ENCODE results near the gene PTTG1.
"Not testable (repeated sequence)": the region's sequence is repeated elsewhere in the genome, so short reads cannot be mapped to it uniquely, and the experiment has no call there.

PTTG1 gene

DNA sequence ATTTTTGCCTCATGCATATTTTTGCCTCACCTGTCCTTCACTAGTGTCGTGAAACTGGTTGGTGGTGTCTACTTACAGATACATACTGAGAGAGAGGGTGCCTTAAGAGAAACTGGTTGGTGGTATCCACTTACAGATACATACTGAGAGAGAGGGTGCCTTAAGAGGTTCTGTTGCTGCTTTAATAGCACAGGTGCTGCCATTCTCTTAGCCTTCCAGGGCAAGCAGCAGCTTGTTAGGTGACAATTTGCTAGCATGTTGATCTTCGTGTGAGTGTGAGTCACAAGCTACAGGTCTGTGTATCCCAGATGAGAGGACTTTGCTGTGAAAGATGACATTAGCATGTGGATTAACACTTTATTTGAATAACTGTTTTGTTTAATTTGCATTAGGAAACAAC, 1.4 kb downstream of the PTTG1 start:
- no peak for DNase-seq (ENCODE audit: low read depth)

DNA sequence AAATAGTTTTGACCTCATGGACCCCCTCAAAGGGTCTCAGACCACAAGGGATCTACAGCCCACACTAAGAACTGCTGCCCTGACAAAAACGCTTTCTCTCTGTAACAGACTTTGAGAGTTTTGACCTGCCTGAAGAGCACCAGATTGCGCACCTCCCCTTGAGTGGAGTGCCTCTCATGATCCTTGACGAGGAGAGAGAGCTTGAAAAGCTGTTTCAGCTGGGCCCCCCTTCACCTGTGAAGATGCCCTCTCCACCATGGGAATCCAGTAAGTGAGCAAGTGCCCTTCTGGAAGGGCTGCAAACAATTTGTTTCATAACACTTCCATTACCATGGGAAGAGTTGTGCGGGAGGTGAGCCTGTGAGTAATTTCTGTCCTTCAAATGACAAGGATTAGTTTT, 6.0 kb downstream of the PTTG1 start:
- no peak for DNase-seq (ENCODE audit: low read depth)

DNA sequence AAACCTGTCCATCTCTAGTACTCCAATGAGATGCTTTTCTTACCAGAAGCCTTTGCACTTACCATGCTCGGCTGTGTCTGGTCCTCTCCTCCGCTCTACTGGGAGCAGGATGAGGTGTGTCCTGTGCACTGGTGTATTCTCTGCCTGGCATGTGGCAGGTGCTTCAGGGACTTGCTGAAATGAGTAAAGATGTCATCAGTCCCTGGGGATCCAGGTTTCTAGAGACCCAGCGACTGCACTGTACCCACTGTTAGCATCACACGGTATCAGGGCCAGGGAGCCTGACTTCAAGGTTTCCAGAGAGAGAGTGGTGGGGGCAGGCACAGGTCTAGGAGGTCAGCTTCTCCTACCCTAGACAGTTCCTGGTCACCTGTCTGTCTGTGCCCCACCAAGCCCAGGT, 10.5 kb downstream of the PTTG1 start:
- no peak for DNase-seq (ENCODE audit: low read depth)

GRCh38 chr5:160432787-160433186, 11.1 kb downstream of the PTTG1 start:
- DNase-seq (ENCODE audit: low read depth) = no peak

GRCh38 chr5:160434022-160434531, 12.4 kb downstream of the PTTG1 start:
- no peak for DNase-seq (ENCODE audit: low read depth)

GRCh38 chr5:160435532-160435931, 13.9 kb downstream of the PTTG1 start:
- no peak for DNase-seq (ENCODE audit: low read depth)

DNA sequence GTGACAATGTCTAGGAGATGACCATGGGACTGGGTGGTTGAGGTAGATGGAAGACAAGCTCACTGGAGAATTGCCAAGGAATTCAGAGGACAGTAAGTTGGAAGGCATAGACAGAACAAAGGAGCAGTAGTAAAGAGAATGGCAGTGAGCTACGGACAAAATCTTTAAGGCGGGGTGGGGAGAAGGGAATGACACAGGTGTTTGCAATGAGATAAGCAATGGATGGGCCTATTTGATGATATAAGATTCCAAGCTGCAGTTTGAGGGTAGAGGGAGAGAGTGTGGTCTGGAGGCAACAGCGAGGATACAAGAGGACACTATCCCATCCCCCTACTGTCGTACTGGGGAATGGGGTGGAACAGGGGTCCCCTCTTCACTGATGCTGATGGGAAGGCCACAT, 14.4 kb downstream of the PTTG1 start:
- no peak for DNase-seq (ENCODE audit: low read depth)

DNA sequence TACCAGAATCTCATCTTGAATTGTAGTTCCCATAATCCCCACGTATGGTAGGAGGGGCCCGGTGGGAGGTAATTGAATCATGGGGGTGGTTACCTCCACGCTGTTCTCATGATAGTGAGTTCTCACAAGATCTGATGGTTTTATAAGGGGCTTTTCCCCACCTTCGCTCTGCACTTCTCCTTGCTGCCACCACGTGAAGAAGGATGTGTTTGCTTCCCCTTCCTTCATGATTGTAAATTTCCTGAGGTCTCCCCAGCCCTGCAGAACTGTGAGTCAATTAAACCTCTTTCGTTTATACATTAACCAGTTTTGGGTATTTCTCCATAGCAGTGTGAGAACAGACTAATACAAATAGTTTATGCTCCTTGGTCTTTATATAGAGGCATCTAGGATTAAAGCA, 15.0 kb downstream of the PTTG1 start:
- not testable (repeated sequence) for DNase-seq (ENCODE audit: low read depth)

GRCh38 chr5:160437271-160437670, 15.6 kb downstream of the PTTG1 start:
- no peak for DNase-seq (ENCODE audit: low read depth)

GRCh38 chr5:160438316-160439204, 16.9 kb downstream of the PTTG1 start:
- DNase-seq (ENCODE audit: low read depth) = peak; percentile 26

GRCh38 chr5:160439205-160439600, 17.5 kb downstream of the PTTG1 start:
- peak; percentile 82 for DNase-seq (ENCODE audit: low read depth)

- no peak for DNase-seq (ENCODE audit: low read depth)
Measured at GRCh38 chr5:160441311-160441781, 19.7 kb downstream of the PTTG1 start.

GRCh38 chr5:160442824-160443431, 21.3 kb downstream of the PTTG1 start:
- DNase-seq (ENCODE audit: low read depth) = no peak

GRCh38 chr5:160444407-160444806, 22.8 kb downstream of the PTTG1 start:
- no peak for DNase-seq (ENCODE audit: low read depth)

GRCh38 chr5:160445132-160445531, 23.5 kb downstream of the PTTG1 start:
- no peak for DNase-seq (ENCODE audit: low read depth)

- DNase-seq (ENCODE audit: low read depth) = no peak
Measured at GRCh38 chr5:160445751-160446150, 24.1 kb downstream of the PTTG1 start.

GRCh38 chr5:160448886-160449285, 27.2 kb downstream of the PTTG1 start:
- DNase-seq (ENCODE audit: low read depth) = no peak

DNA sequence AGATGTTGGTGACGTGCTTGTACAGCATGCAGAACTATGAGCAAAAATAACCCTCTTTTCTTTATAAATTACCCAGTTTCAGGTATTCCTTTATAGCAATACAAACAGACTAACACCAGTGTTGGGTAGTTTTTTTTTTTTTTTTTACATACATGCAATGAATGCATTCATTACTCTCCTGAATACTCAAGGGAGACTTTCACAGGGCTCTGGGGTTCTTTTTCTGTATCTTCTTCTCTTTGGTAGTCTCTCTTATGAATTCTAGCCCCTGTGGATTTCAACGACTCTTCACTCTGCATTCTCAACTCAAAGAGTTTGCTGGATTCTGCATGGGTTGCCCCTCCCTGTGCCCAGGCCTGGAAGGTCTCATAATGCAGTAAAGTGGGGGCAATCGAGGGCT, 27.8 kb downstream of the PTTG1 start:
- DNase-seq (ENCODE audit: low read depth) = no peak

GRCh38 chr5:160450164-160450932, 28.7 kb downstream of the PTTG1 start:
- DNase-seq (ENCODE audit: low read depth) = no peak

DNA sequence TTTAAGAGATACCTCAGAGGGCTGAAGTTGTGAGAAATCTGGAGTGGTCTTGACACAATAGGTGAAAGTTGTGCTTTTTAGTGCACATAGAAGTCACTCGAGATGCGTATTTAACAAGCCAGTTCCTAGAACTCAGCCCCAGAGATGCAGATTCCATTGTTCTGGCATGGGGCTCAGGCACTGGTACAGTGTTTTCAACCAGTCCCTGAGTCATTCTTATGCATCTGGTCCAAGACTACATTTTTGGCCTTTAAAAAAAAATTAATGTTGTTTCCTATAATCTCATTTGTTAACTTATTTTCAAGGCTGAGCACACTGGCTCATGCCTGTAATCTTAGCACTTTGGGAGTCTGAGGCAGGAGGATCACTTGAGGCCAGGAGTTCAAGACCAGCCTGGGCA, 29.6 kb downstream of the PTTG1 start:
- DNase-seq (ENCODE audit: low read depth) = no peak

DNA sequence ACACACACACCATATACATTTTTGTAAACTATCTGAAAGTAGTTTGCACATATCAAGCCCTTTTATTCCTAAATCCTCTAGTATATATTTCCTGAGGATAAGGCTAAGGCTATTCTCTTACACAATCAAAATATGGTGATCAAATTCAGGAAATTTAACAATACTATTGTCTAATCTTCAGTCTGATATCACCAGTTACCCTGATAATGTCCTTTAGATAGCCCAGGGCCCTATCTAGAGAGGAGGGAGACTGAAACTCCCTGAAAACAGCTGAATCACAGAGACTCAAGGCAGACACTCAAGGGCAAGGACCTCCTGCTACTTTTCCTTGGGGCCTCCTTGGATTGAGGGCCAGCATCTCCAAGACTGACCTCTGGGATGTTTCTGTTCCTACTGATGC, 30.4 kb downstream of the PTTG1 start:
- DNase-seq (ENCODE audit: low read depth) = no peak

DNA sequence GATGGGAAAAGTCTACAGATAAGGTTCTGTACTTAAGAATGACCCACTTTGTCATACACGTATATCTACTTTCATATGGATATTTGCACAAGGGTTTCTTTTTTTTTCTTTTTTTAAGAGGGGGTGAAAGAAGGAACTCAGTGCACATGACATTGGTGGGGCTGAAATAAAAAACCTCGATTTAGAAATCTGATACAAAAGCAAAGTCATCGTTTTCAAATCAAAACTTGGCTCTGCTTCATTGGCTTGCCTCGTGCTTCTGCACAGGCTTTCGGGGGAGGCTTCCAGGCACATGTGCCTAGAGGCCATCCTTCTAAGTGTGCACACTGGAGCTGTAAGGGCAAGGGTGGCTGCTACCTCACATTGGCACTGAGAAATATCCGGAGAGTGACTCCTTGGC, 31.1 kb downstream of the PTTG1 start:
- DNase-seq (ENCODE audit: low read depth) = no peak

DNA sequence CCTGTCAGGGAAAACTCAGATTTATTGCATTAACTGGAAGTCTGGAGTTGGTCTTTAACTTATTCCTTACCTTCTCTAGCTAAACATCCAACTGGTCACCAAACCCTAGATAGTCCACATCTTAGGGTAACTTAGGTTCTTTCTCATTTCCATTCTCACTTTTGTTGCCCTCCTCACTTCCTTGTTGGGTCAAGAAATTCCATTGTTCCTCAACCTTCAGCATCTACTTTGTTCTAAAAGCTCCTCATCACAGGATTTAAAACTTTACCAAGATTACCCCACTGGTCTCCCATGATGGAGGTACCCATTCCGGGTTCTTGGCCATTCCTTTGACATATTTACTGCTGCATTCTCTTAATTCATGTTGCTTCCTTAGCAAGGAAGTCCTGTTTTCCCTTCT, 32.1 kb downstream of the PTTG1 start:
- DNase-seq (ENCODE audit: low read depth) = no peak

Measured in stimulated activated CD8-positive, alpha-beta memory T cell treated with anti-CD3 and anti-CD28 coated beads, Interleukin-12 subunit alpha, Interleukin-12 subunit beta, amount 100 ng/mL, for 4 hours (primary cell).